Measurements from ENCODE around the gene MGST3.
"Not testable (repeated sequence)": the region's sequence is repeated elsewhere in the genome, so short reads cannot be mapped to it uniquely, and the experiment has no call there.

The MGST3 gene

GRCh38 chr1:165603810-165604209 lies 27.2 kb upstream of the MGST3 start:
- Histone ChIP-seq H3K9me3 (ENCODE audit: control insufficient read depth, low read length) (no peaks in the 10 kb centered on the region), H3K36me3 (ENCODE audit: control insufficient read depth, insufficient read depth, low read length) (no peaks in the 10 kb centered on the region), H3K4me3 (ENCODE audit: insufficient read depth, low read depth, low read length, poor library complexity, severe bottlenecking) (no peak overlapping the region), H3K27me3 (replicated peaks; ENCODE audit: control insufficient read depth, insufficient read depth, low read length, poor library complexity, severe bottlenecking) (no peaks in the 10 kb centered on the region), H3K4me1 (ENCODE audit: control insufficient read depth, insufficient read depth, low read length, poor library complexity, severe bottlenecking) (peaks cover 2% of the 10 kb centered on the region), H3K27ac (ENCODE audit: insufficient read depth, low read length, poor library complexity, severe bottlenecking) (no peak overlapping the region)
- DNase-seq = no peak

DNA sequence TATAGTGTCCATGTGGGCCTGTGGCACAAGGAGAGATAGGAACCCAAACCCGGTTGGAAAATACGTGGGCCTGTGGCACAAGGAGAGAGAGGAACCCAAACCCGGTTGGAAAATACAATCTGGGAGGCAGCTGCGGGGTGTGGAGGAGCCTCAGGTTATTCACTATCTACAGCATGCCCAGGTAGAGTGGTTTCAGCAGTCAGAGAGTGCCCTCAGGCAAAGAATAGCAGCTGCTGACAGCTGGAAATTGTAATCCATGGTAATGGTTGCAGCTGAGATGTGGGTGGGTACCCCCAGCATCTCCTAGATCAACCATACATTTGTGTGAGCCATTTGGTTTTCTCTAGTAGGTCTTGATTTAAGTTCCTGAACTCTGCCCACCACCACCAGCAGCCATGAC lies 25.8 kb upstream of the MGST3 start:
- Histone ChIP-seq H3K4me1 (ENCODE audit: control insufficient read depth, insufficient read depth, low read length, poor library complexity, severe bottlenecking) (peaks cover 2% of the 10 kb centered on the region), H3K36me3 (ENCODE audit: control insufficient read depth, insufficient read depth, low read length) (no peaks in the 10 kb centered on the region), H3K4me3 (ENCODE audit: insufficient read depth, low read depth, low read length, poor library complexity, severe bottlenecking) (no peak overlapping the region), H3K27ac (ENCODE audit: insufficient read depth, low read length, poor library complexity, severe bottlenecking) (no peak overlapping the region), H3K27me3 (replicated peaks; ENCODE audit: control insufficient read depth, insufficient read depth, low read length, poor library complexity, severe bottlenecking) (no peaks in the 10 kb centered on the region), H3K9me3 (ENCODE audit: control insufficient read depth, low read length) (no peaks in the 10 kb centered on the region)
- no peak for DNase-seq

GRCh38 chr1:165606676-165607075 lies 24.4 kb upstream of the MGST3 start:
- not testable (repeated sequence) for H3K27ac ChIP-seq (ENCODE audit: insufficient read depth, low read length, poor library complexity, severe bottlenecking); H3K36me3 ChIP-seq (ENCODE audit: control insufficient read depth, insufficient read depth, low read length); H3K4me3 ChIP-seq (ENCODE audit: insufficient read depth, low read depth, low read length, poor library complexity, severe bottlenecking); H3K4me1 ChIP-seq (ENCODE audit: control insufficient read depth, insufficient read depth, low read length, poor library complexity, severe bottlenecking); H3K27me3 ChIP-seq (replicated peaks; ENCODE audit: control insufficient read depth, insufficient read depth, low read length, poor library complexity, severe bottlenecking); H3K9me3 ChIP-seq (ENCODE audit: control insufficient read depth, low read length); DNase-seq

GRCh38 chr1:165610866-165611265 lies 20.2 kb upstream of the MGST3 start:
- no peak overlapping the region for H3K4me3 ChIP-seq (ENCODE audit: insufficient read depth, low read depth, low read length, poor library complexity, severe bottlenecking)
- no peak overlapping the region for H3K27ac ChIP-seq (ENCODE audit: insufficient read depth, low read length, poor library complexity, severe bottlenecking)
- H3K27me3 ChIP-seq (replicated peaks; ENCODE audit: control insufficient read depth, insufficient read depth, low read length, poor library complexity, severe bottlenecking) = no peaks in the 10 kb centered on the region
- DNase-seq = no peak
- H3K9me3 ChIP-seq (ENCODE audit: control insufficient read depth, low read length) = no peaks in the 10 kb centered on the region
- H3K36me3 ChIP-seq (ENCODE audit: control insufficient read depth, insufficient read depth, low read length) = no peaks in the 10 kb centered on the region
- no peaks in the 10 kb centered on the region for H3K4me1 ChIP-seq (ENCODE audit: control insufficient read depth, insufficient read depth, low read length, poor library complexity, severe bottlenecking)

- no peaks in the 10 kb centered on the region for H3K9me3 ChIP-seq (ENCODE audit: control insufficient read depth, low read length)
- no peaks in the 10 kb centered on the region for H3K36me3 ChIP-seq (ENCODE audit: control insufficient read depth, insufficient read depth, low read length)
- DNase-seq = no peak
- no peak overlapping the region for H3K4me3 ChIP-seq (ENCODE audit: insufficient read depth, low read depth, low read length, poor library complexity, severe bottlenecking)
- H3K27ac ChIP-seq (ENCODE audit: insufficient read depth, low read length, poor library complexity, severe bottlenecking) = no peak overlapping the region
- no peaks in the 10 kb centered on the region for H3K27me3 ChIP-seq (replicated peaks; ENCODE audit: control insufficient read depth, insufficient read depth, low read length, poor library complexity, severe bottlenecking)
- no peaks in the 10 kb centered on the region for H3K4me1 ChIP-seq (ENCODE audit: control insufficient read depth, insufficient read depth, low read length, poor library complexity, severe bottlenecking)
Measured at GRCh38 chr1:165612062-165612461, 19.0 kb upstream of the MGST3 start.

GRCh38 chr1:165616054-165616612 lies 14.9 kb upstream of the MGST3 start:
- Histone ChIP-seq H3K36me3 (ENCODE audit: control insufficient read depth, insufficient read depth, low read length) (no peaks in the 10 kb centered on the region), H3K9me3 (ENCODE audit: control insufficient read depth, low read length) (no peaks in the 10 kb centered on the region), H3K27ac (ENCODE audit: insufficient read depth, low read length, poor library complexity, severe bottlenecking) (no peak overlapping the region), H3K4me1 (ENCODE audit: control insufficient read depth, insufficient read depth, low read length, poor library complexity, severe bottlenecking) (no peaks in the 10 kb centered on the region), H3K27me3 (replicated peaks; ENCODE audit: control insufficient read depth, insufficient read depth, low read length, poor library complexity, severe bottlenecking) (no peaks in the 10 kb centered on the region), H3K4me3 (ENCODE audit: insufficient read depth, low read depth, low read length, poor library complexity, severe bottlenecking) (no peak overlapping the region)
- no peak for DNase-seq

DNA sequence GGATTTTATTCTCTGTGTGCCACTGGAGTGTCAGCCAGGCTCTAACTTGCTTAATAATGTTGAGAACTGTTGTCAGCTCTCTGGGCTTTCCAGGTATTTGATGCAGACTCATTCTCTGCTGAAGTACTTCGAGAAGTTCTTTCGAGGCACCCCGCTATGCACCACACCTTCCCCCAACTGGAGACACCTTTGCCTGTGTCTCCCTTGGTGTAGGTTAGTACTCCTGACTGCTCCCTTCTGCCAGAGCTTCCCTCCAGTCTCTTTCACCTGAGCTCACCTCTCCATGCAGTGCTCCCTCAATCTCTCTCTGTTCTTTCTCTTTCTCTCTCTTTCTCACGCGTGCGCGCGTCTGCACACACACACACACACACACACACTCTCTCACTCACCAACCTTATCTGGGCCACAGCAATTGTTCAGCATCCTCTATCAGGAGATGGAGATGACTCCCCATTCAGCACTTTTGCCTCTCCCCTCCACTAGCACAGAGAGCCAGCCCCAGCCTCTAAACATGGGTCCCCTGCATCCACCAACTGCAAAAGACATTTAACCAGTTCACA lies 14.0 kb upstream of the MGST3 start:
- H3K36me3 ChIP-seq (ENCODE audit: control insufficient read depth, insufficient read depth, low read length) = no peaks in the 10 kb centered on the region
- DNase-seq = no peak
- H3K27ac ChIP-seq (ENCODE audit: insufficient read depth, low read length, poor library complexity, severe bottlenecking) = no peak overlapping the region
- no peak overlapping the region for H3K4me3 ChIP-seq (ENCODE audit: insufficient read depth, low read depth, low read length, poor library complexity, severe bottlenecking)
- no peaks in the 10 kb centered on the region for H3K27me3 ChIP-seq (replicated peaks; ENCODE audit: control insufficient read depth, insufficient read depth, low read length, poor library complexity, severe bottlenecking)
- H3K9me3 ChIP-seq (ENCODE audit: control insufficient read depth, low read length) = no peaks in the 10 kb centered on the region
- H3K4me1 ChIP-seq (ENCODE audit: control insufficient read depth, insufficient read depth, low read length, poor library complexity, severe bottlenecking) = no peaks in the 10 kb centered on the region

- Histone ChIP-seq H3K4me1 (ENCODE audit: control insufficient read depth, insufficient read depth, low read length, poor library complexity, severe bottlenecking) (no peaks in the 10 kb centered on the region), H3K36me3 (ENCODE audit: control insufficient read depth, insufficient read depth, low read length) (no peaks in the 10 kb centered on the region), H3K4me3 (ENCODE audit: insufficient read depth, low read depth, low read length, poor library complexity, severe bottlenecking) (no peak overlapping the region), H3K9me3 (ENCODE audit: control insufficient read depth, low read length) (no peaks in the 10 kb centered on the region), H3K27me3 (replicated peaks; ENCODE audit: control insufficient read depth, insufficient read depth, low read length, poor library complexity, severe bottlenecking) (no peaks in the 10 kb centered on the region), H3K27ac (ENCODE audit: insufficient read depth, low read length, poor library complexity, severe bottlenecking) (no peak overlapping the region)
- no peak for DNase-seq
Measured at GRCh38 chr1:165619647-165620151, 11.3 kb upstream of the MGST3 start.

DNA sequence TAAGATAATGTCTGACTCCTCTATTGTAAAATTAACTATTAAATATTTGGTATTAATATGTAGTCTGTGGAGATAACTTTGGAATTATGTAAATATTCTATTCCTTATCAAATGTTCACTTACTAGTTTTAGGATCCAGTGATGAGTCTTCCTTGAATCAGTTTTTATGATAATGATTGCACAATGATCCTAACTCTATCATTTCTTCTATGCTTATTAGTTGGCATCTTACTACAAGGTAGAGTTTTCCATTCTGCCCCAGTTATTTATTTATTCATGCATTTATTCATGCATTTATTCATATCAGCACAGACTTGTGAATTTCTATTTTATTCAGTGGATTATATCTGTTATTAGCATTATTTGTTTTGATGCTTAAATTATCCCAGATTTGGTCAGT lies 7.4 kb upstream of the MGST3 start:
- Histone ChIP-seq H3K9me3 (ENCODE audit: control insufficient read depth, low read length) (no peaks in the 10 kb centered on the region), H3K27me3 (replicated peaks; ENCODE audit: control insufficient read depth, insufficient read depth, low read length, poor library complexity, severe bottlenecking) (no peaks in the 10 kb centered on the region), H3K4me1 (ENCODE audit: control insufficient read depth, insufficient read depth, low read length, poor library complexity, severe bottlenecking) (no peaks in the 10 kb centered on the region), H3K36me3 (ENCODE audit: control insufficient read depth, insufficient read depth, low read length) (no peaks in the 10 kb centered on the region), H3K27ac (ENCODE audit: insufficient read depth, low read length, poor library complexity, severe bottlenecking) (no peak overlapping the region), H3K4me3 (ENCODE audit: insufficient read depth, low read depth, low read length, poor library complexity, severe bottlenecking) (no peak overlapping the region)
- no peak for DNase-seq

DNA sequence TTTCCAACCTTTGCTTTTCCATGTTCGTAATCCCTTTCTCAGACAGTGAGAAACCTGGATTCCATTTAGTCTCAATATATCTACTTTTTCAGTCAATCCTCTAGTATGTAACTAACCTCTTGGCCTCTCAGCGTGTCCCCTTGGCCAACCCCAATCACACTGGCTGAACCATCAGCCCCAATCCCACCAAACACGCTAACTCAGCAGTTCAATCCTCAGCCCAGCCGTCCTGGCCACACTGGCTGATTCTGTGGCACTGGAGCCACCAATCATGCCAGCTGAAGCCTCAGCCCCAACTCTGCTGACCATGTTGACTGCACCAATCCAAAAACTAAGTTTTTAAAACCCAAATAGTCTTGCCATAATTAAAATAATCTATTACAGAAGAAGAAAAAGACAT lies 6.6 kb upstream of the MGST3 start:
- H3K9me3 ChIP-seq (ENCODE audit: control insufficient read depth, low read length) = no peaks in the 10 kb centered on the region
- H3K4me1 ChIP-seq (ENCODE audit: control insufficient read depth, insufficient read depth, low read length, poor library complexity, severe bottlenecking) = no peaks in the 10 kb centered on the region
- no peak for DNase-seq

More for the DNA sequence above, 6.6 kb upstream of the MGST3 start:
- Histone ChIP-seq H3K27ac (ENCODE audit: insufficient read depth, low read length, poor library complexity, severe bottlenecking) (no peak overlapping the region), H3K27me3 (replicated peaks; ENCODE audit: control insufficient read depth, insufficient read depth, low read length, poor library complexity, severe bottlenecking) (no peaks in the 10 kb centered on the region), H3K4me3 (ENCODE audit: insufficient read depth, low read depth, low read length, poor library complexity, severe bottlenecking) (no peak overlapping the region), H3K36me3 (ENCODE audit: control insufficient read depth, insufficient read depth, low read length) (no peaks in the 10 kb centered on the region)

Data from effector memory CD4-positive, alpha-beta T cell (primary cell).